Measurements from ENCODE around the gene LUM. TPM values are rescaled to one million over a fixed set of nuclear protein-coding genes. Genes with fewer than 3 reads are reported as not detected.
A peak's percentile ranks its signal among the peaks of the same experiment; 100 is the strongest.

Gene LUM
- total RNA-seq, 2 donors from 2014 or later = not detected

DNA sequence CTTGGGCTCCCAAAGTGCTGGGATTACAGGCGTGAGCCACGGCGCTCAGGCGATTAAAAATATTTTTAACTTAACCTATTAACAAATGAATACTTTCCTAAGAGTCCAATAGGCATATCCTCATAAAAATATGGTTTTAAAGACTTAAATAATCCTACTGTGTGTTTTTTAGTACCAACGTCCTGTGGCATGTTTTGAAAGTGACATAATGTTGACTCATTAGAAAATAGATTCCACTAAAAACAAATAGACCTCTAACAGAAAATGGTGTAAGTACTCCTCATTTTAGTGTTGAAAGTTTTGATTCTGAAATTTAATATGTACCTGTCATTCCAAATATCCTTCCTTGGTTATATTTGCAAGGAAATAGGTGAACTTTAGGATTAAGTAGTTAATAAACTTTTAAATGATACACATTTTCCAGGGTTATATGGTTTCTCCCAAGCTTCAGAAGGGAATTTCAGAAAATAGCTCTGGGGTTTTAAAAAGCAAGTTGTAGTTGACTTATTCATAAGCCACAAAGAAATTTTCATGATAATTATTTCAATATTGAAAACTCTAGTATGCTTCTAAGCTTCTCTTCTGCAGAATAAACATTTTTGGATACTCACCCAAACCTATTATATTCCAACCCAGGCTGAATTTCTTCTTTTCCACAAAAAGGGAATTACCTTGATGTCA lies 12.1 kb upstream of the LUM start:
- no peak overlapping the region for H3K27ac Mint-ChIP-seq
- no peaks in the 10 kb centered on the region for H3K9me3 Mint-ChIP-seq
- H3K36me3 Mint-ChIP-seq = no peaks in the 10 kb centered on the region
- no peak for ATAC-seq
- DNase-seq (ENCODE audit: low spot score in 2 of 2) = no peak

DNA sequence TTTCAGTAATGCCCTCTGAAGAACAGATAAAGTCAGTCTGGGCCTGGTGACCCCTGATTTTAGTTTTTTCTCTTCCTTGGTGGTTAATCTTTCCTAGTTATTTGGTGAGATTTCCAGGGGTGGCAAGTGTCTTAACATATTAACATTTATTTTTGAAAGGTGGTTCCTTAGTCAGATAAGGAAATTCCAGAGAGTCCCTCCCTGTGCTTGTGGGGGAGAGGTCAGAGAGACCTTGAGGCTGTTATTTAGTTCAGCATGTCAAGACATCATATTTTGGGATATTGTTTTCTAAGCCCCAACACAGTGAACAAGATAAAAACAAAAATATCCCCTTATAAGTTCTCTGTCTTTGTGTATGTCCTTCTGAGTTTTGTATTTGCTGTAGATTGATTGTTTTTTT lies 9.5 kb upstream of the LUM start:
- no peak overlapping the region for H3K27ac Mint-ChIP-seq
- ATAC-seq = no peak
- no peak for DNase-seq (ENCODE audit: low spot score in 2 of 2)
- no peaks in the 10 kb centered on the region for H3K9me3 Mint-ChIP-seq
- H3K36me3 Mint-ChIP-seq = no peaks in the 10 kb centered on the region

DNA sequence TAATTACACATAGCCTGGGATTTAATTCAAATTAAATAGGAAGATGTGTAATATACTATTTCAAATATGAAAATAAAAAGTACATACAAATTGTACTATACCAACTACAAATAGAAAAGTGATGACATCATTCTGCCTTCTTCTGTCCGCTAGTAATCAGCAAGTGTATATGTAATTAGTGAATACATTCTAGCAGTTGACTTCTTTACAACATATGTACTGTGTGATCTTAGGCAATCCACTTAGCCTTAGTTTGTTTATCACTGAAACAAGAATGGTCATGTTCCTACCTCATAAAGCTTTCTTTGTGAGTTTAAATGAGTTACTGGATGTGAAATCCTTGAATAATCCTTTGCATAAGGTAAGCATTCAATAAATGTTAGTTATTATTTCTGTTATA lies 7.8 kb upstream of the LUM start:
- no peaks in the 10 kb centered on the region for H3K36me3 Mint-ChIP-seq
- H3K9me3 Mint-ChIP-seq = no peaks in the 10 kb centered on the region
- ATAC-seq (no peak), DNase-seq (ENCODE audit: low spot score in 2 of 2) (no peak)
- no peak overlapping the region for H3K27ac Mint-ChIP-seq

DNA sequence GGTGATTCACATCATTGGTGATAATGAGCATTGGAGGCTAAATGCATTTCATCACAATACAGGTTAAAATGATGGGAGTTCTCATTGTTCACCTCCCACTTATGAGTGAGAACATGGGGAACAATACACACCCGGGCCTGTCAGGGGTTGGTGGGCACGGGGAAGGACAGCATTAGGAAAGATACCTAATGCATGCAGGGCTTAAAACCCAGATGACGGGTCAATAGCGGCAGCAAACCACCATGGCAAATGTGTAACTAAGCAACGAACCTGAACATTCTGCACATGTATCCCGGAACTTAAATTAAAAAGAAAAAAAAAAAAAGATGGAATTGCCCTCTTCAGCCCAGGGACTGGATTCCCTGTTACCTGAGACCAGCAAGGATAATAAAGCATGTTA lies 2.3 kb upstream of the LUM start:
- H3K27ac Mint-ChIP-seq = no peak overlapping the region
- ATAC-seq = no peak
- no peaks in the 10 kb centered on the region for H3K36me3 Mint-ChIP-seq
- no peaks in the 10 kb centered on the region for H3K9me3 Mint-ChIP-seq
- no peak for DNase-seq (ENCODE audit: low spot score in 2 of 2)

DNA sequence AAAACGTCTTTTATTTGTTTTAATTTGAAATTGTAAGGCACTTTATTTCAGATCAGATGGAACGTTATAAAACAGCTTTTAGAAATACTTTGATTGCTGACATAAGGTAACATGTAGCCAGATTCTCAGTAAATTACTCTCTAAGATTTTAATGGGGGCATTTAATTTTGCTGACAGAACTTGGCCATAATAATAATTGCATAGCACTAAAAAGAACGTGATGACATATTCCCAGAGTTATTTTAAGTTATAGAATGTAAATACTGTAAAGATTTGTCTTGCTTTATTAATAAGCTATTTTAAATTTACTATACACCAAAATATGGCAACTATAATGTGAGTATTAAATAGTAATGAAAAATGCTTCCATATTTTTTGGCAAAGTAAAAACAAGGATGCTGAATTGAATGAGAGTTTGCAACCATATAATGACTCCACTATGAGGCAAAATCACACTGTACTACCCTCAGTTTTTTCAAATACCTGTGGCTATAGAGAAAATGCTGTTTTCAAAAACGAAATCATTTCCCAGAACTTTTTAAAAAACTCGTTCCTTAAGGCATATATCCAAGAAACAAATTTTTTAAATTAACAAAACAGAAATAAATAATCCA lies 876 bp downstream of the LUM start:
- DNase-seq (ENCODE audit: low spot score in 2 of 2) = no peak
- Mint-ChIP-seq H3K9me3 (no peaks in the 10 kb centered on the region), H3K36me3 (no peaks in the 10 kb centered on the region), H3K27ac (no peak overlapping the region)
- no peak for ATAC-seq

DNA sequence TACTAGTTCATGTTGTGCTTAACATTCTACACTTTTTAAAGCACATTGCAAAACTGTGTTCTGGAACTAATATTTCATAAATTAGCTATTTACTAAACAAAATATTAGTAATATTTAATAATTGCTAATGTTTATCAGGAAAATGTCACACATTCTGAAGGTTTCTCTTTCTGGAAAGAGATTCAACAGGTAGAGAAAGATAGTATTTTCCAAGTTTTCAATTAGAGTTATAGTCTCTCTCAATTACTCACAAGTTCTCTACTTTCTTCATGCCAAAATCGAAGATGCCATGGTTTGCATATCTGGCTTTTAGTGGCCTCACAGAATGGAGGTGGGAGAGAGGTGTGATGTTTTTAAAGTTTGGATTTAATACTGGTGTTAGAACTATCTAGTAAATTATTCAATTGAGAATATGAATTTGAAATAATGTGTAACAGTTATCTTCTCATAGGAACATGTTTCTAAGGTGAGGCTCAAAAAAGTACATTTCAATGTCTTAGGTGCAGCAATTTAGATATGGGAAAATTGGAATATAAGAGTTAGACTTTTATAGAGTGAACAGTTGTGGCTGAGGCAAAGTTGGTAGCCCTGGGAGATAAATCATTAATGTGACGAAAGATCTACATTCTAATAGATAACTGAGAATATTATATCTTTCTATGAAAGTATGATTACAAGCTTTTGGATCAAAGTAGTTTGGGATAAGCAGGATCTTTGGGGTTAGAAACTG lies 1.5 kb downstream of the LUM start:
- Mint-ChIP-seq H3K9me3 (no peaks in the 10 kb centered on the region), H3K36me3 (no peaks in the 10 kb centered on the region), H3K27ac (no peak overlapping the region)
- no peak for DNase-seq (ENCODE audit: low spot score in 2 of 2)
- no peak for ATAC-seq

DNA sequence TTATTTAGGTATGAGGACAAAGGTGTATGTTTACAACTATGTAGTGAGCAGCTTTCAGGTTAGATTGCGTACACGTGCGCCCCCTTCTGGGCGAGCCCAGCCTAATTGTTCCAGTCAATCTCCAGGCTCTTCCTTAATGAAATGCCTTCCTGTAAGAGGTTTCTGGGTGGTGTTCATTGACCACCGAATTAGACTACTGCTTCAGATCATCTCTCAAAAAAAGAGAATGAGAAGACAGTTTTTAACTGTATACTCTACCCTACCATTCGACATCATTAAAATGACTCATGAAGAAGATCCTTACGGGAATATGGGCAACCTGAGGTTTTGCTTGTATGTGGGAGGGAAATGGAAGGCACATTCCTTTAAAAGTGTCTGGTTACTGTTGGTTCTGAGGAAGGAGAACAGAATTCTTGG lies 2.1 kb downstream of the LUM start:
- Mint-ChIP-seq H3K9me3 (no peaks in the 10 kb centered on the region), H3K36me3 (no peaks in the 10 kb centered on the region), H3K27ac (no peak overlapping the region)
- ATAC-seq (peak; percentile 37 to 76), DNase-seq (ENCODE audit: low spot score in 2 of 2) (peak in 1 of 2 donors; percentile 70)

DNA sequence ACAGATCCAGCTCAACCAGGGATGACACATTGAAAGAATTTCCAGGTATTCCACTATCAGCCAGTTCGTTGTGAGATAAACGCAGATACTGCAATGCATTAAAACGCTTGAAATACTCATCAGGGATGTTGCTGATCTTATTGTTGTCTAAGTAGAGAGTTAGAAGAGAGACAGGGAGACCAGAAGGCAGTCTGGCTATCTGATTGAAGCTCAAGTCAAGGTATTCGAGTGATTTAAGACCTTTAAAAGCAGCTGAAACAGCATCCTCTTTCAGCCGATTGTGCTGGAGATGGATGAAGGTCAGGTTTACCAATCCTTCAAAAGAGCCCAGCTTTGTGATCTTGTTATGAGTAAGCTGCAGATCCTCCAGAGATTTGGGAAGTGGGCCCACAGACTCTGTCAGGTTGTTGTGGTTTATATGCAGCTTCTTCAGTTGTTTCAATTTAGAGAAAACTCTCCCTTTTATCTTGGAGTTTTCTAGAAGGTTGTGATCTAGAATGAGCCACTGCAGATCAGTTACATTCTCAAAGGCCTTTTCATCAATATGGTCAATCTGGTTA lies 3.0 kb downstream of the LUM start:
- H3K36me3 Mint-ChIP-seq = no peaks in the 10 kb centered on the region
- DNase-seq (ENCODE audit: low spot score in 2 of 2) (no peak), ATAC-seq (no peak)
- H3K27ac Mint-ChIP-seq = no peak overlapping the region
- no peaks in the 10 kb centered on the region for H3K9me3 Mint-ChIP-seq

DNA sequence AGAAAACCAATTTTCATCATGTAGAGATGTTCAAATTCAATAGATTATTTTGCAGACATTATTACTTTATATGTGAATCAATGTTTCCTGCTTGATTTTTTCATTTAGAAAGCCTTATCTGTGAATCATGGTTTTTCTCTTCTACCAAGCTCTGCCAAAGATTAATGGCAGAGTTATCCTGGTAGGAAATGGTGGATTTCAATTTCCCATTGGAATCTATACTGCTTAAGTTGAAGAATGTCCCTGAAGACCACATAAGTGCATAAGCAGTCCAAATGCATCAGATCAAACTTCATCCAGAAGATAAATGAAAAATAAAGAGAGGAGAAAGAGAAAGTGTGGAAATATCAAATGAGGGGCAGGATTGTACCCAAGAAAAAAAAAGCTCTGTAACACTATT lies 5.0 kb downstream of the LUM start:
- DNase-seq (ENCODE audit: low spot score in 2 of 2) (no peak), ATAC-seq (no peak)
- Mint-ChIP-seq H3K36me3 (no peaks in the 10 kb centered on the region), H3K9me3 (no peaks in the 10 kb centered on the region), H3K27ac (no peak overlapping the region)

DNA sequence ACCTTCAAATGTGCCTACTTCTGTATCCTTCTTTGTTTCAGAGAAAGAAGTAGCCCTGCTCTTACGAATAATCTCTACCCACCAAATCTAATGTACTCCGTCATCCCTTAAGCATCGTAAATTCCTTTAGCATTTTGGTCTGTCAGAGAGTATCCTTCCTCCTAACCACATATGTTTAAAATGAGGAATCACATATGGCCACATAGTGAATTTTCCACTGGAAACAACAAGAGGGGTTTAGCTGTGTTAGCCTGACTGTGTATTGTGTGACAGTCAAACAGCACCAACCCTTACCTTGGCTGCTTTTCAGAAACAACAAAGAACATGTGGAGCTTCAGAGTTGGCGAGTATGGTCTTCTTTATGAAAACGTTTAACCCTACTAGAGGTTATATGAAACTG lies 5.5 kb downstream of the LUM start:
- no peak for ATAC-seq
- H3K36me3 Mint-ChIP-seq = no peaks in the 10 kb centered on the region
- no peak for DNase-seq (ENCODE audit: low spot score in 2 of 2)
- no peaks in the 10 kb centered on the region for H3K9me3 Mint-ChIP-seq
- no peak overlapping the region for H3K27ac Mint-ChIP-seq

DNA sequence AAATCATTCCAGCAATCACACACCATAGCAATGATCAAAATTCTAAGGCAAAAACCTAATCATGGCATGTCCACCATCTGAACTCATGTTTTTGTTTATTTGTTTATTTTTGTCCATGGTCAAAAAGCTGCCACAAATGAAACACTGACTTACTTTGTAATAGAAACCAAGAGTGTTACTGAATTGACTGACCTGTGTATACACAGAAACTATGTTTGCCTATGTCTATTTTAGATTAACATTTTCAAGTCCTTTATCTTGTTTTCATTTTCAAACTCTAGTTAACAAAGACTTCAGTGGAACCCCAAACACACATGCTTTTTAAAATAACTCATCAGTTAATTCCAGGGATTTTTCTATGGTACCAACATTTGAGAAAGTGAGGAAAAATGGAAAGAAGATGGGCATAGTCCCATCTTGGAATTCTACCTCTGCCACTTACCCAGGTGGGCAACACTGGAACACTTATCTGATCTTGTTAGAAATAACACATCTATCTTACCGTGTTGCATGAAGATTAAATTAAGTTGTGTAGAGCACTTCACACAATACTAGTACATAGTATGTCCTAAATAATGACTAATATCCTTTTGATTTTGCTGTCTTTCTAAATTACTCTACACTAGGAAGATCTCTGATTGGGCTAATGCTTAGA lies 6.4 kb downstream of the LUM start:
- no peak for ATAC-seq
- H3K36me3 Mint-ChIP-seq = no peaks in the 10 kb centered on the region

DNA sequence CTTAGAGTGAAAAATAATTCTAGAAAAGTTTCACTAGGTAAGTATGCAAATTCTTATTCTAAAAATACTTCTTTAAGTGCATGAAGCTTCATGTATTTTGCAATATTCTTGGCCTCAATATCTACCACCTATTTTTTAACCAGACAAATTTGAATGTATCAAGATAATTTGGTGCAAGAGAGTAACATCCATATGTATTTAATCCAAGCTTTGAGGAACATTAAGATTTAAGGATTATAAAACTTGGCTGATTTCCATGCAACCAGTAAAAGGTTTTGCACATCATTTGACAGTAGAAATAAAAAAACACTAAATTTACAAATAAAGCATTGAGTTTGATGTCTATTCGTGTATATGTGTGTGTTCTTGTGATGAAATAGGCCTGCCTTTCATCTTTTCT lies 7.7 kb downstream of the LUM start:
- Mint-ChIP-seq H3K27ac (no peak overlapping the region), H3K9me3 (no peaks in the 10 kb centered on the region), H3K36me3 (no peaks in the 10 kb centered on the region)
- DNase-seq (ENCODE audit: low spot score in 2 of 2) (no peak), ATAC-seq (no peak)

More for the DNA sequence above, 6.4 kb downstream of the LUM start:
- no peak for DNase-seq (ENCODE audit: low spot score in 2 of 2)
- Mint-ChIP-seq H3K27ac (no peak overlapping the region), H3K9me3 (no peaks in the 10 kb centered on the region)

DNA sequence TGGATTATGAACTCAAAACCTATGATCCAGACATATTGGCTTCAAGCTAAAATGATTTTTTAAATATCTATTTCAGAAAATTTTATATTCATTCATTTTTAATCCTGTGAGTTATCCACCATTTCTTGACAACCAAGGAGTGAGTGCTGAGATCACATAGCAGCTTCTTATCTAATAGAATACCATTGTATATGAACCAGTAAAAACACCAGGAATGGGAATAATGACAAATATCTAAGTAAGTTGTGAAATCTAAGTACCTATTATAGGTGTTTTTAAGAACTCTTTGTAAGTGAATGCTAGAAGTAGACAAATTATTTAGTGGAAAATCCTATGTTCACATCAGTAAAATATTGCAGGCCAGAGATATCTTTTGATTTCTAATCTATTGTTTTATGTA lies 8.2 kb downstream of the LUM start:
- no peaks in the 10 kb centered on the region for H3K36me3 Mint-ChIP-seq
- no peaks in the 10 kb centered on the region for H3K9me3 Mint-ChIP-seq
- H3K27ac Mint-ChIP-seq = no peak overlapping the region
- ATAC-seq (no peak), DNase-seq (ENCODE audit: low spot score in 2 of 2) (no peak)

DNA sequence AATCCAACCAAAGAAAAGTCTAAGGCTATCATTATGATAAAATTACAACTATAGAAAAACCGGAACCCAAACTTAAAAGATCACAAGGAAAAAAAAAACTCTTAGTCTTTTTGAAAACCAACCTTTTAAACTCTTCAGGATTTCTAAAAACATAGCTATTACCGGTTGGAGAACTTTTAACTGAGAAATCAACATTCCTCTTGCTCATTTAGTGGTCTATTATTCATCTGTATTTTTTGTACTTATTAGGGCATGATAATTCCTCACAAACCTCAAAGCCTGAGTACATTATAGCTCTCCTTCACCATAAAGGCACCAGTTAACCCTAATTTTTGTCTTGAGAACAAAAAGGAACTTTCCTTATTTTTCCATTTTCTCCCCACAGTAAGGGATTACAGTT lies 10.4 kb downstream of the LUM start:
- Mint-ChIP-seq H3K9me3 (no peaks in the 10 kb centered on the region), H3K36me3 (no peaks in the 10 kb centered on the region), H3K27ac (no peak overlapping the region)
- ATAC-seq (no peak), DNase-seq (ENCODE audit: low spot score in 2 of 2) (no peak)

DNA sequence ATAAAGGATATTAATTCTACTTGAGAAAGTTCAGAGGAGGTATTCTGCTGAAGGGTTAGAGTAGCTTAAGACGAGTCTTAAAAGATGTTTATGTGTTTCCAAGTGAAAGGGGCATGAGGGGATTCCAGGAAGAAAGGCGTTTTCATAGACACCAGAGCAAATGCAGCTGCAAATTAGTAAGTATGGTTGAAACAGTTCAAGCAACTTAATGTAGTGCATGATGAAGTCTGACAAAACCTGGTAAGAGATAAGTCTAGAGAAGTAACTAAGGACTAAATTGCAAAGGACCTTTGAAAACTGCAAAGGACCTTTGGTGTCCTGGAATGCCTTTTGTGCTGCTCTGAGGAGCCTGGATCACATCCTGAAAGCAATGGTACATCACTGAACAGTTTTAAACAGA lies 11.5 kb downstream of the LUM start:
- H3K9me3 Mint-ChIP-seq = no peaks in the 10 kb centered on the region
- no peaks in the 10 kb centered on the region for H3K36me3 Mint-ChIP-seq
- no peak for DNase-seq (ENCODE audit: low spot score in 2 of 2)
- no peak overlapping the region for H3K27ac Mint-ChIP-seq
- no peak for ATAC-seq

DNA sequence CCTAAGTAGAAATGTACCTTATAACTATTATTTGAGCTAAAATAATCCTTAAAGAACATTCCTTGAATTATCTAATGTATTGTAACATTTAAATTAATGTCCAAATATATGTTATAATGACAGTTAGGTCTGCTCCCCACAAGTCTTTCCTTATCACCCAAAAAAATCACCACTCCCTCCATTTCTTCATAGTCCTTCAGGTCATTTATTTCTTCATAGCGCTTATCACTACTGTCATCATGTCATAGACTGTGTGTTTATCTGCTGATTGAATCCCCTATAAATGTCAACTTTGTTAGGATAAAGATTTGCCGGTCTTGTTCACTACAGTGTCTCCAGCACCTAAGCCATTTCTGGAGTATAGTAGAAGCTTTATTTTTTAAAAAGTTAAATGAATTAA lies 12.0 kb downstream of the LUM start:
- ATAC-seq (no peak), DNase-seq (ENCODE audit: low spot score in 2 of 2) (no peak)
- Mint-ChIP-seq H3K27ac (no peak overlapping the region), H3K36me3 (no peaks in the 10 kb centered on the region), H3K9me3 (no peaks in the 10 kb centered on the region)

DNA sequence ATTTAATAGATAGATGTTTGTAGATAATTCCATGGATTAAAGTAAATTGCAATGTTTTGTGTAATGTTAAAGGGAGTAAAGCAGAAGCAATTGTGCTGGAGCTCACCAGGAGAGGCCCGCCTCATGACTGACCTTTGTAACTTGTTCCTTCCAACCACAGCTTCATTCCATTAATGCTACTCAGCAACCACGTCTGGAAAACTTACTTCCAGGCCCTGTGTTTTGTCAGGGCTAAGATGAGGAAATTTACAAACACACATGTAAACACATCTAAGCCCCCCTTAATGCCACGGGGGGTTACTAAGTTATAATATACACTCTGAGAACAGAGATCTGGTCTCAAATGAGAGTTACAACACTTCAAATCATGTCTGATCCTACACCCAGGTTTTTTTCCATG lies 12.4 kb downstream of the LUM start:
- H3K36me3 Mint-ChIP-seq = no peaks in the 10 kb centered on the region
- H3K27ac Mint-ChIP-seq = no peak overlapping the region
- no peaks in the 10 kb centered on the region for H3K9me3 Mint-ChIP-seq
- DNase-seq (ENCODE audit: low spot score in 2 of 2) = no peak
- no peak for ATAC-seq
